Type B pancreatic cell (in vitro differentiated cells): ENCODE measurements around the gene LSM11. TPM values are rescaled to one million over a fixed set of nuclear protein-coding genes. Genes with fewer than 3 reads are reported as not detected.

Experiments
- DNase-seq: peaks from one replicate; pipeline ENCODE4 v3.0.0; 2021; ENCODE audit warnings: mixed read lengths; ENCODE audit not compliant: unreplicated experiment; ENCODE audit errors: extremely low spot score
- H3K27ac Mint-ChIP-seq: 2 replicates; pipeline ENCODE4 v1.8.0; 2021; ENCODE audit warnings: mild to moderate bottlenecking, mixed read lengths
- H3K27me3 Mint-ChIP-seq: 2 replicates; pipeline ENCODE4 v1.8.0; 2021; ENCODE audit warnings: mixed read lengths
- H3K36me3 Mint-ChIP-seq: 2 replicates; pipeline ENCODE4 v1.8.0; 2021; ENCODE audit warnings: mixed read lengths
- H3K4me1 Mint-ChIP-seq: one replicate; pipeline ENCODE4 v1.8.0; 2021; ENCODE audit warnings: mixed read lengths; ENCODE audit not compliant: unreplicated experiment
- H3K4me3 Mint-ChIP-seq: 2 replicates; pipeline ENCODE4 v1.8.0; 2021; ENCODE audit warnings: mild to moderate bottlenecking, mixed read lengths
- H3K9me3 Mint-ChIP-seq: 2 replicates; pipeline ENCODE4 v1.8.0; 2021; ENCODE audit warnings: mixed read lengths
- CTCF ChIP-seq: fragments of 200-600 bp; sonication (generic); conservative IDR thresholded peaks from 2 replicates; pipeline ENCODE4 v1.5.0; 2021; ENCODE audit warnings: antibody characterized with exemption, mild to moderate bottlenecking
- total RNA-seq: library from RNA; stranded (reverse); gene quantifications from 2 replicates; pipeline ENCODE4 v1.2.1, GENCODE V29; 2021; ENCODE audit warnings: low replicate concordance

Gene LSM11
- total RNA-seq, 1 donor from 2014 or later = 7.1 TPM

GRCh38 chr5:157785801-157786200 is 42.3 kb downstream of the LSM11 start:
- TF ChIP-seq CTCF = no peak
- H3K27me3 Mint-ChIP-seq = no peaks in the 10 kb centered on the region
- no peaks in the 10 kb centered on the region for H3K9me3 Mint-ChIP-seq
- peaks cover 25% of the 10 kb centered on the region for H3K36me3 Mint-ChIP-seq
- no peak for DNase-seq
- no peak overlapping the region for H3K4me3 Mint-ChIP-seq
- H3K27ac Mint-ChIP-seq = no peak overlapping the region
- no peaks in the 10 kb centered on the region for H3K4me1 Mint-ChIP-seq

GRCh38 chr5:157793301-157793700 is 49.8 kb downstream of the LSM11 start:
- Mint-ChIP-seq H3K9me3 (no peaks in the 10 kb centered on the region), H3K4me3 (no peak overlapping the region), H3K27me3 (no peaks in the 10 kb centered on the region), H3K27ac (no peak overlapping the region), H3K36me3 (peaks cover 35% of the 10 kb centered on the region), H3K4me1 (no peaks in the 10 kb centered on the region)
- DNase-seq = no peak
- no peak for TF ChIP-seq CTCF

GRCh38 chr5:157799578-157799977 is 56.1 kb downstream of the LSM11 start:
- H3K27ac Mint-ChIP-seq = no peak overlapping the region
- no peak for DNase-seq
- no peaks in the 10 kb centered on the region for H3K4me1 Mint-ChIP-seq
- H3K36me3 Mint-ChIP-seq = peaks cover 21% of the 10 kb centered on the region
- H3K9me3 Mint-ChIP-seq = no peaks in the 10 kb centered on the region
- H3K4me3 Mint-ChIP-seq = no peak overlapping the region
- H3K27me3 Mint-ChIP-seq = no peaks in the 10 kb centered on the region
- TF ChIP-seq CTCF = no peak

GRCh38 chr5:157800137-157800536 is 56.6 kb downstream of the LSM11 start:
- Mint-ChIP-seq H3K9me3 (no peaks in the 10 kb centered on the region), H3K4me3 (no peak overlapping the region), H3K4me1 (no peaks in the 10 kb centered on the region), H3K27me3 (no peaks in the 10 kb centered on the region), H3K27ac (no peak overlapping the region), H3K36me3 (peaks cover 22% of the 10 kb centered on the region)
- TF ChIP-seq CTCF = no peak
- DNase-seq = no peak

- DNase-seq = no peak
- TF ChIP-seq CTCF = no peak
- Mint-ChIP-seq H3K27ac (no peak overlapping the region), H3K4me1 (no peaks in the 10 kb centered on the region), H3K27me3 (no peaks in the 10 kb centered on the region), H3K4me3 (no peak overlapping the region), H3K9me3 (no peaks in the 10 kb centered on the region), H3K36me3 (peaks cover 24% of the 10 kb centered on the region)
Measured at GRCh38 chr5:157802736-157803135, 59.2 kb downstream of the LSM11 start.

GRCh38 chr5:157808043-157808442 is 64.5 kb downstream of the LSM11 start:
- no peaks in the 10 kb centered on the region for H3K27me3 Mint-ChIP-seq
- no peak overlapping the region for H3K4me3 Mint-ChIP-seq
- H3K36me3 Mint-ChIP-seq = peaks cover 28% of the 10 kb centered on the region
- no peaks in the 10 kb centered on the region for H3K4me1 Mint-ChIP-seq
- H3K9me3 Mint-ChIP-seq = no peaks in the 10 kb centered on the region
- no peak for DNase-seq
- TF ChIP-seq CTCF = no peak
- no peak overlapping the region for H3K27ac Mint-ChIP-seq
